ENCODE results near the gene SNRNP70. TPM values are rescaled to one million over a fixed set of nuclear protein-coding genes. Genes with fewer than 3 reads are reported as not detected.

SNRNP70 gene
- total and polyA plus RNA-seq, 2 of the 13 experiments (the other 11 are each of a cell fraction or from before 2014, with no cell fraction given) = 150 to 210 TPM

DNA sequence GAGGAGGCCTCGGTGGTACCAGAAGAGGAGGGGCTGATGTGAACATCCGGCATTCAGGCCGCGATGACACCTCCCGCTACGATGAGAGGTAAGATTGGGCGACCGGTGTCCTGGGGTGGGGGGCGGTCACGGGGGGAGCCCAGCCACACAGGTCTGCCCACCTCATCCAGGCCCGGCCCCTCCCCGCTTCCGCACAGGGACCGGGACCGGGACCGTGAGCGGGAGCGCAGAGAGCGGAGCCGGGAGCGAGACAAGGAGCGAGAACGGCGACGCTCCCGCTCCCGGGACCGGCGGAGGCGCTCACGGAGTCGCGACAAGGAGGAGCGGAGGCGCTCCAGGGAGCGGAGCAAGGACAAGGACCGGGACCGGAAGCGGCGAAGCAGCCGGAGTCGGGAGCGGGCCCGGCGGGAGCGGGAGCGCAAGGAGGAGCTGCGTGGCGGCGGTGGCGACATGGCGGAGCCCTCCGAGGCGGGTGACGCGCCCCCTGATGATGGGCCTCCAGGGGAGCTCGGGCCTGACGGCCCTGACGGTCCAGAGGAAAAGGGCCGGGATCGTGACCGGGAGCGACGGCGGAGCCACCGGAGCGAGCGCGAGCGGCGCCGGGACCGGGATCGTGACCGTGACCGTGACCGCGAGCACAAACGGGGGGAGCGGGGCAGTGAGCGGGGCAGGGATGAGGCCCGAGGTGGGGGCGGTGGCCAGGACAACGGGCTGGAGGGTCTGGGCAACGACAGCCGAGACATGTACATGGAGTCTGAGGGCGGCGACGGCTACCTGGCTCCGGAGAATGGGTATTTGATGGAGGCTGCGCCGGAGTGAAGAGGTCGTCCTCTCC is 22.6 kb downstream of the SNRNP70 start (continued):
- TF ChIP-seq HDAC6 (IDR thresholded peaks at IDR 0.05; ENCODE audit: low read depth, low read length) (no peak), RAD51 (IDR thresholded peaks at IDR 0.05; ENCODE audit: borderline replicate concordance) (no peak), ZNF772 (CRISPR knock-in tag; IDR thresholded peaks at IDR 0.05) (no peak), NR2F6 (IDR thresholded peaks at IDR 0.05) (no peak), NR2F6 (CRISPR knock-in tag; IDR thresholded peaks at IDR 0.05) (no peak), ISX (CRISPR knock-in tag; conservative IDR thresholded peaks at IDR 0.05) (no peak), DMAP1 (CRISPR knock-in tag; IDR thresholded peaks at IDR 0.05) (no peak), TBP (CRISPR knock-in tag; IDR thresholded peaks at IDR 0.05) (no peak), ZNF484 (CRISPR knock-in tag; IDR thresholded peaks at IDR 0.05; ENCODE audit: borderline replicate concordance, low read depth) (no peak), SALL2 (CRISPR knock-in tag; IDR thresholded peaks at IDR 0.05) (no peak), ZFP36 (IDR thresholded peaks at IDR 0.05; ENCODE audit: borderline replicate concordance, low read depth, low read length, partially characterized antibody) (no peak), AGO2 (optimal IDR thresholded peaks at IDR 0.05; ENCODE audit: low read depth, low read length) (peak; percentile 92), ZBTB33 (CRISPR knock-in tag; IDR thresholded peaks at IDR 0.05) (0 out of 2 replicates have a peak, but pooled peaks have one; percentile 19), ETV6 (CRISPR knock-in tag; conservative IDR thresholded peaks at IDR 0.05) (no peak), PAWR (CRISPR knock-in tag; IDR thresholded peaks at IDR 0.05; ENCODE audit: borderline replicate concordance) (no peak), RBFOX2 (IDR thresholded peaks at IDR 0.05; ENCODE audit: low read depth, low read length) (peak; percentile 76; the same call in 1 of the 2 replicates), DR1 (CRISPR knock-in tag; IDR thresholded peaks at IDR 0.05) (no peak), ZNF766 (CRISPR knock-in tag; IDR thresholded peaks at IDR 0.05; ENCODE audit: borderline replicate concordance) (no peak), ZNF207 (IDR thresholded peaks at IDR 0.05; ENCODE audit: borderline replicate concordance) (no peak), ZNF24 (IDR thresholded peaks at IDR 0.05) (no peak), HNRNPUL1 (IDR thresholded peaks at IDR 0.05; ENCODE audit: low read depth, low read length) (no peak)
- TF ChIP-seq, protein P1, sequence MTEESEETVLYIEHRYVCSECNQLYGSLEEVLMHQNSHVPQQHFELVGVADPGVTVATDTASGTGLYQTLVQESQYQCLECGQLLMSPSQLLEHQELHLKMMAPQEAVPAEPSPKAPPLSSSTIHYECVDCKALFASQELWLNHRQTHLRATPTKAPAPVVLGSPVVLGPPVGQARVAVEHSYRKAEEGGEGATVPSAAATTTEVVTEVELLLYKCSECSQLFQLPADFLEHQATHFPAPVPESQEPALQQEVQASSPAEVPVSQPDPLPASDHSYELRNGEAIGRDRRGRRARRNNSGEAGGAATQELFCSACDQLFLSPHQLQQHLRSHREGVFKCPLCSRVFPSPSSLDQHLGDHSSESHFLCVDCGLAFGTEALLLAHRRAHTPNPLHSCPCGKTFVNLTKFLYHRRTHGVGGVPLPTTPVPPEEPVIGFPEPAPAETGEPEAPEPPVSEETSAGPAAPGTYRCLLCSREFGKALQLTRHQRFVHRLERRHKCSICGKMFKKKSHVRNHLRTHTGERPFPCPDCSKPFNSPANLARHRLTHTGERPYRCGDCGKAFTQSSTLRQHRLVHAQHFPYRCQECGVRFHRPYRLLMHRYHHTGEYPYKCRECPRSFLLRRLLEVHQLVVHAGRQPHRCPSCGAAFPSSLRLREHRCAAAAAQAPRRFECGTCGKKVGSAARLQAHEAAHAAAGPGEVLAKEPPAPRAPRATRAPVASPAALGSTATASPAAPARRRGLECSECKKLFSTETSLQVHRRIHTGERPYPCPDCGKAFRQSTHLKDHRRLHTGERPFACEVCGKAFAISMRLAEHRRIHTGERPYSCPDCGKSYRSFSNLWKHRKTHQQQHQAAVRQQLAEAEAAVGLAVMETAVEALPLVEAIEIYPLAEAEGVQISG (CRISPR knock-in tag; IDR thresholded peaks at IDR 0.05) = no peak
- TF ChIP-seq, protein P2, sequence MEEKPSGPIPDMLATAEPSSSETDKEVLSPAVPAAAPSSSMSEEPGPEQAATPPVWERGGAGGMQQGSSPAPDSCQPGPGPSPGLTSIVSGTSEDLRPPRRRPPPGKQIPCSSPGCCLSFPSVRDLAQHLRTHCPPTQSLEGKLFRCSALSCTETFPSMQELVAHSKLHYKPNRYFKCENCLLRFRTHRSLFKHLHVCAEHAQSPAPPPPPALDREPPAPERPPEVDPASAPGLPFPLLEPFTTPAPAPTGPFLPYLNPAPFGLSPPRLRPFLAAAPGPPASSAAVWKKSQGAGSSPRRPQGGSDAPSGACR (CRISPR knock-in tag; IDR thresholded peaks at IDR 0.05) = no peak
